ENCODE results near the gene ISLR. TPM values are rescaled to one million over a fixed set of nuclear protein-coding genes. Genes with fewer than 3 reads are reported as not detected.

The ISLR gene
- total and polyA plus RNA-seq, 2 of the 8 experiments (the other 6 are each of a cell fraction or from before 2014, with no cell fraction given): 0.29 to 0.35 TPM

DNA sequence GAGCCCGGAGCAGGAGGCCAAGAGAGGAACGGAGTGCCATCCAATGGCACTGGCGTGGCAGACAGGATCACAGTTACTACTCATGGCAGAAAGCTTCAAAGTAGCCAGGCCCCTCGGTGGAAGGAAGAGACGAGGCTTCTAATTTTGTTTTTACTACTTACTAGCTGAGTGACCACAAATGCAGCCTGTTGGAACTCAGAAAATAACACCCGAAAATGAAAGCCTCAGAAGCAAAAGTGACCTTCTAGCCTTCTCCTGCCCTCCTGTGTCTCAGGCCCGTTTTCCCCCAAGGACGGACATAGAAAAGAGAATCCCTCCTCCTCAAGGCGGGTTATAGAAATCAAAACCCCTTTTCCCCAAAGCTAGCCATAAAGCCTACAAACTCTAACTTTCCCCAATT is 39.0 kb downstream of the ISLR start:
- WGBS, 2 experiments (ENCODE audit: extremely low coverage in 1 of 2, insufficient coverage in 1 of 2, insufficient read length in 1 of 2, insufficient replicate concordance in 2 of 2, low coverage in 1 of 2, low lambda C conversion rate in 2 of 2, missing lambda C conversion rate in 1 of 2): 83% methylated on average over 9 of the region's 9 CpGs; no CpG with 5 or more reads in 1 of the 2 experiments
- no peak overlapping the region for H3K4me3 ChIP-seq (ENCODE audit: extremely low read depth in 1 of 4, insufficient read depth in 2 of 4, low read depth in 3 of 4, low read length in 4 of 4)
- no peak overlapping the region for H3K14ac ChIP-seq (ENCODE audit: insufficient read length)
- H3K4me2 ChIP-seq (ENCODE audit: insufficient read depth in 1 of 2, low read depth in 2 of 2, low read length in 2 of 2): no peak overlapping the region
- H3K4ac ChIP-seq (replicated peaks; ENCODE audit: insufficient read length, low read depth, low read length): peak overlapping the region; percentile 89
- peak overlapping the region; percentile 98; the same call in 1 of the 2 replicates for H2BK12ac ChIP-seq (ENCODE audit: low read depth, low read length)
- no peak overlapping the region for H2AFZ ChIP-seq (ENCODE audit: low read length)
- H3K56ac ChIP-seq (replicated peaks; ENCODE audit: insufficient read length, low read depth, low read length): no peak overlapping the region
- H2BK120ac ChIP-seq (replicated peaks; ENCODE audit: low read depth, low read length): peak overlapping the region; percentile 39
- DNase-seq (ENCODE audit: low read depth in 1 of 2, low spot score in 2 of 2) (no peak), FAIRE-seq (no peak)
- H3K23ac ChIP-seq (ENCODE audit: insufficient read length): no peak overlapping the region
- no peaks in the 10 kb centered on the region for H3K79me2 ChIP-seq (ENCODE audit: control insufficient read depth in 1 of 2, insufficient read depth in 2 of 2, low read length in 2 of 2)
- H3K79me1 ChIP-seq (ENCODE audit: low read depth, low read length): no peaks in the 10 kb centered on the region
- peaks cover 35 to 57% (median 47%) of the 10 kb centered on the region in 4 experiments for H3K4me1 ChIP-seq (replicated peaks in 1 of 4; ENCODE audit: control insufficient read depth in 3 of 4, insufficient read depth in 4 of 4, low read length in 3 of 4)
- no peaks in the 10 kb centered on the region for H3K9me3 ChIP-seq (ENCODE audit: insufficient read depth in 2 of 2, low read depth in 1 of 2, low read length in 1 of 2)
- no peak overlapping the region for H3K27ac ChIP-seq (ENCODE audit: low read depth, low read length)
- no peaks in the 10 kb centered on the region for H3K36me3 ChIP-seq (ENCODE audit: control insufficient read depth in 2 of 4, insufficient read depth in 4 of 4, low read length in 3 of 4)
- H4K5ac ChIP-seq (ENCODE audit: insufficient read length, low read depth, low read length): no peak overlapping the region
- H3K9ac ChIP-seq (replicated peaks in 1 of 4; ENCODE audit: extremely low read depth in 1 of 4, low read depth in 3 of 4, low read length in 3 of 4): no peak overlapping the region
- H4K20me1 ChIP-seq (replicated peaks in 1 of 2; ENCODE audit: control insufficient read depth in 1 of 2, insufficient read depth in 2 of 2, low read length in 2 of 2): no peaks in the 10 kb centered on the region
- peak overlapping the region; percentile 97 for H2AK5ac ChIP-seq (ENCODE audit: low read depth, low read length)
- ChIA-PET POLR2A (ENCODE audit: partially characterized antibody) (interaction anchor here (1.2 to 7.0 kb wide), 6 partner anchors 9 to 84 kb away, joined by 3 to 58 read pairs (median 4); partner anchors contain the start of gene STRA6), CTCF (ENCODE audit: partially characterized antibody) (interaction anchor here (0.8 to 2.7 kb wide), 8 partner anchors 8 to 95 kb away, joined by 3 to 8 read pairs (median 4); no protein-coding TSS in a partner anchor)
- H3K23me2 ChIP-seq (ENCODE audit: low read depth, low read length): peaks cover 2% of the 10 kb centered on the region
- peak overlapping the region; percentile 64 for H3K18ac ChIP-seq (ENCODE audit: extremely low read depth, low read length)
- H2BK20ac ChIP-seq (ENCODE audit: low read length): peak overlapping the region; percentile 74; the same call in 1 of the 2 replicates
- peak overlapping the region; percentile 71 for H4K91ac ChIP-seq (replicated peaks; ENCODE audit: insufficient read length, low read length)
- no peak overlapping the region for H4K8ac ChIP-seq (ENCODE audit: extremely low read depth, insufficient read depth, low read length)
- peak overlapping the region; percentile 93 for H2BK5ac ChIP-seq (ENCODE audit: low read depth, low read length)
- peaks cover 0 to 12% (median 7%) of the 10 kb centered on the region in 4 experiments; a peak in 6 of 7 replicates for H3K27me3 ChIP-seq (replicated peaks in 1 of 4; ENCODE audit: control insufficient read depth in 3 of 4, extremely low read depth in 1 of 4, insufficient read depth in 3 of 4, low read length in 3 of 4)
- H2BK15ac ChIP-seq (ENCODE audit: low read length): peak overlapping the region; percentile 95; the same call in 1 of the 2 replicates
- TF ChIP-seq ASH2L (IDR thresholded peaks at IDR 0.05; ENCODE audit: low read length): no peak
- no peak for TF ChIP-seq TBP (IDR thresholded peaks at IDR 0.05; ENCODE audit: low read depth, low read length)
- TF ChIP-seq HDAC6 (IDR thresholded peaks at IDR 0.05; ENCODE audit: low read depth, low read length): no peak
- no peak for TF ChIP-seq JUND (IDR thresholded peaks at IDR 0.05; ENCODE audit: low read length)
- TF ChIP-seq POLR2A (IDR thresholded peaks at IDR 0.05; ENCODE audit: control extremely low read depth in 1 of 2, low read depth in 2 of 2, low read length in 2 of 2): no peak
- TF ChIP-seq KDM1A (IDR thresholded peaks at IDR 0.05; ENCODE audit: borderline replicate concordance, low read length): no peak
- TF ChIP-seq EGR1 (IDR thresholded peaks at IDR 0.05; ENCODE audit: borderline replicate concordance, low read depth, low read length): no peak
- no peak for TF ChIP-seq RBBP5 (IDR thresholded peaks at IDR 0.05; ENCODE audit: borderline replicate concordance, low read depth, low read length)
- no peak for TF ChIP-seq POLR2AphosphoS5 (IDR thresholded peaks at IDR 0.05; ENCODE audit: low read depth, low read length)
- no peak for TF ChIP-seq SRF (IDR thresholded peaks at IDR 0.05; ENCODE audit: low read depth, low read length)
- TF ChIP-seq CHD2 (IDR thresholded peaks at IDR 0.05; ENCODE audit: low read length): no peak
- TF ChIP-seq CREB1 (IDR thresholded peaks at IDR 0.05): no peak
- TF ChIP-seq, protein P1, sequence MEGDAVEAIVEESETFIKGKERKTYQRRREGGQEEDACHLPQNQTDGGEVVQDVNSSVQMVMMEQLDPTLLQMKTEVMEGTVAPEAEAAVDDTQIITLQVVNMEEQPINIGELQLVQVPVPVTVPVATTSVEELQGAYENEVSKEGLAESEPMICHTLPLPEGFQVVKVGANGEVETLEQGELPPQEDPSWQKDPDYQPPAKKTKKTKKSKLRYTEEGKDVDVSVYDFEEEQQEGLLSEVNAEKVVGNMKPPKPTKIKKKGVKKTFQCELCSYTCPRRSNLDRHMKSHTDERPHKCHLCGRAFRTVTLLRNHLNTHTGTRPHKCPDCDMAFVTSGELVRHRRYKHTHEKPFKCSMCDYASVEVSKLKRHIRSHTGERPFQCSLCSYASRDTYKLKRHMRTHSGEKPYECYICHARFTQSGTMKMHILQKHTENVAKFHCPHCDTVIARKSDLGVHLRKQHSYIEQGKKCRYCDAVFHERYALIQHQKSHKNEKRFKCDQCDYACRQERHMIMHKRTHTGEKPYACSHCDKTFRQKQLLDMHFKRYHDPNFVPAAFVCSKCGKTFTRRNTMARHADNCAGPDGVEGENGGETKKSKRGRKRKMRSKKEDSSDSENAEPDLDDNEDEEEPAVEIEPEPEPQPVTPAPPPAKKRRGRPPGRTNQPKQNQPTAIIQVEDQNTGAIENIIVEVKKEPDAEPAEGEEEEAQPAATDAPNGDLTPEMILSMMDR (IDR thresholded peaks at IDR 0.05; ENCODE audit: control extremely low read depth in 1 of 3, insufficient read depth in 1 of 3, low read depth in 1 of 3, low read length in 3 of 3): no peak

Data from H1 (cell line).